Sigmoid colon (tissue), 4 donors: ENCODE measurements around the gene EPB42.

Experiments used
- EP300 ChIP-seq, 4 donors: sonication (generic); formaldehyde crosslinking; IDR thresholded peaks; one replicate each; pipeline ENCODE4 v1.6.1; 2017; ENCODE audit warnings: antibody characterized with exemption in 4 of 4
- POLR2AphosphoS5 ChIP-seq, 4 donors: sonication (generic); formaldehyde crosslinking; IDR thresholded peaks; one replicate each; pipeline ENCODE4 v1.6.1; 2017; ENCODE audit warnings: antibody characterized with exemption in 4 of 4
- TF ChIP-seq, protein P1 (sequence below), 4 experiments: fragments of 450-650 bp in 3 of 4; fragments of 200-600 bp in 1 of 4; IDR thresholded peaks; one replicate each; pipeline ENCODE4 v1.5.1; 2016 to 2019; ENCODE audit warnings: antibody characterized with exemption in 4 of 4, mild to moderate bottlenecking in 3 of 4, moderate library complexity in 2 of 4

DNA sequence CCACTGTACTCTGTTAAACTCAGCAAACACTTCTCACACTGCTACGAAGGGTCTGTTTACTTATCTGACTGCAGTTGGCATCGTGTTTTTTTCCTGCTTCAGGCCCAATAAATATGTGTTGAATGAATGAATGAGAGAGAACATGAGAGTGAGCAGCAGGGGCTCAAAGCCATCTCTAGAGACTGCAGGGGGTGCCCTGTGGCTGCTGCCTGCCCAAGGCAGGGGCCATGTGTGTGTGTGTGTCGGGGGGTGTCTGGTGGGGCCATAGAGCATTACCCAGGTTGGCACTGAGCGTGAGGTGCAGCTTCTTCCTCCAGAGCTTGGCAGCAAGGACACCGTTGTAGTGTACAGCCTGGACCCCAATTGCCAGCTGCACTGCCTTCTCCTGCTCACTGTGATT lies 14.8 kb downstream of the EPB42 start:
- TF ChIP-seq EP300 (IDR thresholded peaks at IDR 0.05), result no peak
- no peak for TF ChIP-seq POLR2AphosphoS5 (IDR thresholded peaks at IDR 0.05)
- TF ChIP-seq, protein P1, sequence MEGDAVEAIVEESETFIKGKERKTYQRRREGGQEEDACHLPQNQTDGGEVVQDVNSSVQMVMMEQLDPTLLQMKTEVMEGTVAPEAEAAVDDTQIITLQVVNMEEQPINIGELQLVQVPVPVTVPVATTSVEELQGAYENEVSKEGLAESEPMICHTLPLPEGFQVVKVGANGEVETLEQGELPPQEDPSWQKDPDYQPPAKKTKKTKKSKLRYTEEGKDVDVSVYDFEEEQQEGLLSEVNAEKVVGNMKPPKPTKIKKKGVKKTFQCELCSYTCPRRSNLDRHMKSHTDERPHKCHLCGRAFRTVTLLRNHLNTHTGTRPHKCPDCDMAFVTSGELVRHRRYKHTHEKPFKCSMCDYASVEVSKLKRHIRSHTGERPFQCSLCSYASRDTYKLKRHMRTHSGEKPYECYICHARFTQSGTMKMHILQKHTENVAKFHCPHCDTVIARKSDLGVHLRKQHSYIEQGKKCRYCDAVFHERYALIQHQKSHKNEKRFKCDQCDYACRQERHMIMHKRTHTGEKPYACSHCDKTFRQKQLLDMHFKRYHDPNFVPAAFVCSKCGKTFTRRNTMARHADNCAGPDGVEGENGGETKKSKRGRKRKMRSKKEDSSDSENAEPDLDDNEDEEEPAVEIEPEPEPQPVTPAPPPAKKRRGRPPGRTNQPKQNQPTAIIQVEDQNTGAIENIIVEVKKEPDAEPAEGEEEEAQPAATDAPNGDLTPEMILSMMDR (IDR thresholded peaks at IDR 0.05), result no peak
